WI38 (cell line): ENCODE measurements around the gene LKAAEAR1.

Experiments used
- H3K4me3 ChIP-seq: 2 replicates; pipeline ENCODE4 v1.5.1; 2011; ENCODE audit warnings: low read depth, mild to moderate bottlenecking, control low read depth, low read length
- CTCF ChIP-seq: IDR thresholded peaks from 2 replicates; pipeline ENCODE4 v1.5.1; 2012; ENCODE audit warnings: low read depth, mild to moderate bottlenecking, control low read depth, low read length

LKAAEAR1 gene

DNA sequence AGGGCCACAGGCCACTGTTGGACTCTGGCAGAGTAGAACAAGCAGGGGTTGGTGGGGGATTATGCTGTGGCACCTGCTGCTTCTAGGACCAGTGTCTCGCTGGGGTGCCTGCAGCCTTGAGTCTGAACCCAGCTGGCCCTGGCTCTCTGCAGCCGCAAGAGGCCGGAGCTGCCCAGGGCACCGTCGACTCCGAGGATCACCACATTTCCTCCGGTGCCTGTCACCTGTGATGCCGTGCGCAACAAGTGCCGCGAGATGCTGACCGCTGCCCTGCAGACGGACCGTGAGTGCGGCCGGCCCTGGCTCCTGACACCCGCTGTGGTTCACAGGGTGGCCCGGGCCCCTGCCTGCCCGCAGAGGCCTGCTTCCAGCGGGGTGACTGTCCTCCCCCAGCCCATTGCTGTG lies 15.0 kb downstream of the LKAAEAR1 start:
- TF ChIP-seq CTCF, result no peak
- no peak overlapping the region for H3K4me3 ChIP-seq

- H3K4me3 ChIP-seq, result no peak overlapping the region
- TF ChIP-seq CTCF, result no peak
These were observed 15.6 kb downstream of the LKAAEAR1 start for GRCh38 chr20:64068386-64069208.

- no peak overlapping the region for H3K4me3 ChIP-seq
- TF ChIP-seq CTCF, result no peak
These were observed 16.4 kb downstream of the LKAAEAR1 start for GRCh38 chr20:64067733-64068307.

GRCh38 chr20:64067005-64067632 lies 17.1 kb downstream of the LKAAEAR1 start:
- no peak for TF ChIP-seq CTCF
- no peak overlapping the region for H3K4me3 ChIP-seq

GRCh38 chr20:64065974-64066343 lies 18.2 kb downstream of the LKAAEAR1 start:
- TF ChIP-seq CTCF, result no peak
- H3K4me3 ChIP-seq, result no peak overlapping the region

DNA sequence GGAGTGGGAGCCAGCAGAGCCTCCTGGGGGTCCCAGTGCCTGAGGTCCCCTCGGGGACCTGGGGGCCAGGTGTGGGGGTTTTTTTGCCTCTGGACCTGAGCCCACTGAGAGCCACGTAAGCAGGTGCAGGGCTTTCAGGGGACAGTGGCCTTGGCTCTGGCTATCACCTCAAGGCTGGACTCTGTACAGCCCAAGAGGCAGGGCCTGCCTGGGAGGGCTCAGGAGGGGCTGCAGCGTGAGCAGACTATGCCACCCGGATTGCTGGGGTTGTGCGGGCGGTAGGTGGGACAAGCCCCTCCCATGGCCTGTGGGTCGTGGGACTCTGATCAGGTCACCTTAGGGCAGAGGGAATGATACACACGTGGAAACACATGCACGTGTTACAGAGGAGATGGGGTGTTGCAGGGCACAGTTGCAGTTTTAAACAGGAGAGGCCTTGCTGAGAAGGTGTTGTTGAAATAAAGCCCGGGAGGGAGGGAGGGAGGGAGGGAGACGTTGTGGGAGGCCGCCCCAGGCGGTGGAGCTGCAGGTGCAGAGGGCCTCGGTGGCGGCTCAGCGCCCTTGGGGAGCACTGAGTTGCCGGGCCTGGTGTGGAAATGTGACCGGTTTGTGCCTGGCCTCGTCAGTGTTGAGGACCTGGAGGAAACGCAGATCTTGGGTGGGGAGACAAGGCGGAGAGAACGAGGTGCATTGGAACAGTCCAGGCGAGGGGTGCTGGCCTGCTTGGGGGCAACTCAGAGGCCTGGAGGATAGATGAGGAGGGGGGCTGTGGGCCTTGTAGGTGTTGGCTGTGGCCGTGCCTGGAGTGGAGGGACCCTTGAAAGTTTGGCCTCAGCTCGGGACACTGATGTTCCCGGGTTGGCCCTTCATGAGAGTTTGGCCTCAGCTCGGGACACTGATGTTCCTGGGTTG lies 18.9 kb downstream of the LKAAEAR1 start:
- TF ChIP-seq CTCF, result no peak
- no peak overlapping the region for H3K4me3 ChIP-seq
